ENCODE measurements around the gene PJVK. TPM values are rescaled to one million over a fixed set of nuclear protein-coding genes. Genes with fewer than 3 reads are reported as not detected.
A peak's percentile ranks its signal among the peaks of the same experiment; 100 is the strongest.

Gene PJVK
- total and polyA plus RNA-seq, 2 of the 13 experiments (the other 11 are each of a cell fraction or from before 2014, with no cell fraction given), result 1.2 to 2.6 TPM

DNA sequence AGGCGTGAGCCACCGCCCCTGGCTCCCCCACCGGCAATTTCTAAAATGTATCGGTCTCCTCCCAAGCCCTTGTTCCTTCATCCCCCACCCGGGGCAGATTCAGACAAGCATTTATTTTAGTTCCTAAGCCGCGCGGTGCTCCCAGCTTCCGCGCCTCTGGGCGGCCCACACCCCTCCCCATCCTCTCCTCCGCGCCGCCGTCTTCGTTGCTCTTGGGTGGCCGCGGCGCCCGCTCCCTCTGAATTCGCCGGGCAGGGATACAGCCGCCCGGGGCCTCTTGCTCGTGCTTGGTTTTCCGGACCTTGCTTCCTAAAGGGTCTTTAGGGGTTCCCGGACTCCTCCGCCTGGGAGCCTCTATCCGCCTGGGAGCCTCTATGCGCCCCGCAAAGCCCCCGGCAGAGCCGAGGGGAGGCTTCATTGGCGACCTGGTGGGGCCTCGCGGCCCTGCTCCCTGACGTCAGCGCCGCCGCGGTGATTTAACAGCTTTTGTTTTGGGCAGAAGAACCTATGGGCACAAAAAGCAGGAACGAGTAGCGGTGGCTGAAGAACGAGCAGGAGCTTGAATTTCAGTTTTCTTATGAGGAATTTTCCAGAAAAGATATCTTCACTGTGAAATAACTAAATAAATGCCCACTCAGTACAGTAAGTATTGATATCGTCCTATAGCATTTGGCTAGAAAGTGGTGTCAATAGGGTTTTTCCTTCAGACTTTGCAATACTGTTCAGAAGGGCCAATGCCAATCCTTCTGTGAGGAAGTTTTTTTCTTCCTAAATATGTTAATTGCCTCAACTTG, 37.5 kb upstream of the PJVK start (continued):
- TF ChIP-seq ZNF276 (CRISPR knock-in tag; IDR thresholded peaks at IDR 0.05; ENCODE audit: low read depth) (no peak), SNAPC2 (CRISPR knock-in tag; IDR thresholded peaks at IDR 0.05) (no peak), RFX5 (IDR thresholded peaks at IDR 0.05; ENCODE audit: low read depth, low read length) (no peak), NR2F2 (IDR thresholded peaks at IDR 0.05; ENCODE audit: borderline replicate concordance, low read depth) (no peak), ZNF792 (CRISPR knock-in tag; IDR thresholded peaks at IDR 0.05) (no peak), GPBP1L1 (CRISPR knock-in tag; IDR thresholded peaks at IDR 0.05) (no peak), AGO2 (optimal IDR thresholded peaks at IDR 0.05; ENCODE audit: low read depth, low read length) (no peak), ZBTB20 (CRISPR knock-in tag; IDR thresholded peaks at IDR 0.05; ENCODE audit: borderline replicate concordance, low read depth) (no peak)
- TF ChIP-seq, protein P1, sequence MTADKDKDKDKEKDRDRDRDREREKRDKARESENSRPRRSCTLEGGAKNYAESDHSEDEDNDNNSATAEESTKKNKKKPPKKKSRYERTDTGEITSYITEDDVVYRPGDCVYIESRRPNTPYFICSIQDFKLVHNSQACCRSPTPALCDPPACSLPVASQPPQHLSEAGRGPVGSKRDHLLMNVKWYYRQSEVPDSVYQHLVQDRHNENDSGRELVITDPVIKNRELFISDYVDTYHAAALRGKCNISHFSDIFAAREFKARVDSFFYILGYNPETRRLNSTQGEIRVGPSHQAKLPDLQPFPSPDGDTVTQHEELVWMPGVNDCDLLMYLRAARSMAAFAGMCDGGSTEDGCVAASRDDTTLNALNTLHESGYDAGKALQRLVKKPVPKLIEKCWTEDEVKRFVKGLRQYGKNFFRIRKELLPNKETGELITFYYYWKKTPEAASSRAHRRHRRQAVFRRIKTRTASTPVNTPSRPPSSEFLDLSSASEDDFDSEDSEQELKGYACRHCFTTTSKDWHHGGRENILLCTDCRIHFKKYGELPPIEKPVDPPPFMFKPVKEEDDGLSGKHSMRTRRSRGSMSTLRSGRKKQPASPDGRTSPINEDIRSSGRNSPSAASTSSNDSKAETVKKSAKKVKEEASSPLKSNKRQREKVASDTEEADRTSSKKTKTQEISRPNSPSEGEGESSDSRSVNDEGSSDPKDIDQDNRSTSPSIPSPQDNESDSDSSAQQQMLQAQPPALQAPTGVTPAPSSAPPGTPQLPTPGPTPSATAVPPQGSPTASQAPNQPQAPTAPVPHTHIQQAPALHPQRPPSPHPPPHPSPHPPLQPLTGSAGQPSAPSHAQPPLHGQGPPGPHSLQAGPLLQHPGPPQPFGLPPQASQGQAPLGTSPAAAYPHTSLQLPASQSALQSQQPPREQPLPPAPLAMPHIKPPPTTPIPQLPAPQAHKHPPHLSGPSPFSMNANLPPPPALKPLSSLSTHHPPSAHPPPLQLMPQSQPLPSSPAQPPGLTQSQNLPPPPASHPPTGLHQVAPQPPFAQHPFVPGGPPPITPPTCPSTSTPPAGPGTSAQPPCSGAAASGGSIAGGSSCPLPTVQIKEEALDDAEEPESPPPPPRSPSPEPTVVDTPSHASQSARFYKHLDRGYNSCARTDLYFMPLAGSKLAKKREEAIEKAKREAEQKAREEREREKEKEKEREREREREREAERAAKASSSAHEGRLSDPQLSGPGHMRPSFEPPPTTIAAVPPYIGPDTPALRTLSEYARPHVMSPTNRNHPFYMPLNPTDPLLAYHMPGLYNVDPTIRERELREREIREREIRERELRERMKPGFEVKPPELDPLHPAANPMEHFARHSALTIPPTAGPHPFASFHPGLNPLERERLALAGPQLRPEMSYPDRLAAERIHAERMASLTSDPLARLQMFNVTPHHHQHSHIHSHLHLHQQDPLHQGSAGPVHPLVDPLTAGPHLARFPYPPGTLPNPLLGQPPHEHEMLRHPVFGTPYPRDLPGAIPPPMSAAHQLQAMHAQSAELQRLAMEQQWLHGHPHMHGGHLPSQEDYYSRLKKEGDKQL (CRISPR knock-in tag; IDR thresholded peaks at IDR 0.05; ENCODE audit: low read depth), result no peak
- TF ChIP-seq, protein P2, sequence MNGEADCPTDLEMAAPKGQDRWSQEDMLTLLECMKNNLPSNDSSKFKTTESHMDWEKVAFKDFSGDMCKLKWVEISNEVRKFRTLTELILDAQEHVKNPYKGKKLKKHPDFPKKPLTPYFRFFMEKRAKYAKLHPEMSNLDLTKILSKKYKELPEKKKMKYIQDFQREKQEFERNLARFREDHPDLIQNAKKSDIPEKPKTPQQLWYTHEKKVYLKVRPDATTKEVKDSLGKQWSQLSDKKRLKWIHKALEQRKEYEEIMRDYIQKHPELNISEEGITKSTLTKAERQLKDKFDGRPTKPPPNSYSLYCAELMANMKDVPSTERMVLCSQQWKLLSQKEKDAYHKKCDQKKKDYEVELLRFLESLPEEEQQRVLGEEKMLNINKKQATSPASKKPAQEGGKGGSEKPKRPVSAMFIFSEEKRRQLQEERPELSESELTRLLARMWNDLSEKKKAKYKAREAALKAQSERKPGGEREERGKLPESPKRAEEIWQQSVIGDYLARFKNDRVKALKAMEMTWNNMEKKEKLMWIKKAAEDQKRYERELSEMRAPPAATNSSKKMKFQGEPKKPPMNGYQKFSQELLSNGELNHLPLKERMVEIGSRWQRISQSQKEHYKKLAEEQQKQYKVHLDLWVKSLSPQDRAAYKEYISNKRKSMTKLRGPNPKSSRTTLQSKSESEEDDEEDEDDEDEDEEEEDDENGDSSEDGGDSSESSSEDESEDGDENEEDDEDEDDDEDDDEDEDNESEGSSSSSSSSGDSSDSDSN (CRISPR knock-in tag; IDR thresholded peaks at IDR 0.05), result peak; percentile 49; the same call in 1 of the 2 replicates
- TF ChIP-seq, protein P3, sequence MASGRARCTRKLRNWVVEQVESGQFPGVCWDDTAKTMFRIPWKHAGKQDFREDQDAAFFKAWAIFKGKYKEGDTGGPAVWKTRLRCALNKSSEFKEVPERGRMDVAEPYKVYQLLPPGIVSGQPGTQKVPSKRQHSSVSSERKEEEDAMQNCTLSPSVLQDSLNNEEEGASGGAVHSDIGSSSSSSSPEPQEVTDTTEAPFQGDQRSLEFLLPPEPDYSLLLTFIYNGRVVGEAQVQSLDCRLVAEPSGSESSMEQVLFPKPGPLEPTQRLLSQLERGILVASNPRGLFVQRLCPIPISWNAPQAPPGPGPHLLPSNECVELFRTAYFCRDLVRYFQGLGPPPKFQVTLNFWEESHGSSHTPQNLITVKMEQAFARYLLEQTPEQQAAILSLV (CRISPR knock-in tag; IDR thresholded peaks at IDR 0.05; ENCODE audit: borderline replicate concordance), result no peak
- TF ChIP-seq, protein P4, sequence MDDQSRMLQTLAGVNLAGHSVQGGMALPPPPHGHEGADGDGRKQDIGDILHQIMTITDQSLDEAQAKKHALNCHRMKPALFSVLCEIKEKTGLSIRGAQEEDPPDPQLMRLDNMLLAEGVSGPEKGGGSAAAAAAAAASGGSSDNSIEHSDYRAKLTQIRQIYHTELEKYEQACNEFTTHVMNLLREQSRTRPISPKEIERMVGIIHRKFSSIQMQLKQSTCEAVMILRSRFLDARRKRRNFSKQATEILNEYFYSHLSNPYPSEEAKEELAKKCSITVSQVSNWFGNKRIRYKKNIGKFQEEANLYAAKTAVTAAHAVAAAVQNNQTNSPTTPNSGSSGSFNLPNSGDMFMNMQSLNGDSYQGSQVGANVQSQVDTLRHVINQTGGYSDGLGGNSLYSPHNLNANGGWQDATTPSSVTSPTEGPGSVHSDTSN (CRISPR knock-in tag; IDR thresholded peaks at IDR 0.05; ENCODE audit: borderline replicate concordance), result no peak
